Esophagus squamous epithelium (tissue), 5 donors: Measurements from ENCODE around the gene AKAP5. TPM values are rescaled to one million over a fixed set of nuclear protein-coding genes. Genes with fewer than 3 reads are reported as not detected.
"Not testable (repeated sequence)": the region's sequence is repeated elsewhere in the genome, so short reads cannot be mapped to it uniquely, and the experiment has no call there.

Source experiments
- DNase-seq: peaks from one replicate; lab custom pipeline; 2025; lab: John Stamatoyannopoulos, UW
- H3K27ac ChIP-seq, 4 donors: fragments of 200-600 bp; sonication (generic); one replicate each; pipeline ENCODE4 v1.5.1; 2016 to 2019; ENCODE audit warnings: mild to moderate bottlenecking in 1 of 4
- H3K27me3 ChIP-seq, 4 donors: fragments of 200-600 bp; sonication (generic); 1 replicate in 3 of 4; 2 replicates in 1 of 4; pipeline versions ENCODE4 v1.5.1 to v1.6.0; 2017 to 2021; ENCODE audit warnings: antibody characterized with exemption in 1 of 4
- H3K36me3 ChIP-seq, 3 donors: fragments of 200-600 bp; sonication (generic); one replicate each; pipeline ENCODE4 v1.5.1; 2016 to 2019
- H3K4me1 ChIP-seq, 3 donors: fragments of 200-600 bp; sonication (generic); one replicate each; pipeline ENCODE4 v1.5.1; 2017 to 2019
- H3K4me3 ChIP-seq, 4 donors: fragments of 200-600 bp; sonication (generic); 1 replicate in 3 of 4; 2 replicates in 1 of 4; pipeline ENCODE4 v1.5.1; 2016 to 2019; ENCODE audit warnings: mild to moderate bottlenecking in 2 of 4, moderate library complexity in 1 of 4
- H3K9me3 ChIP-seq, 3 donors: fragments of 200-600 bp; sonication (generic); one replicate each; pipeline ENCODE4 v1.5.1; 2016 to 2019
- POLR2A ChIP-seq, 4 donors: fragments of 450-650 bp; IDR thresholded peaks; one replicate each; pipeline ENCODE4 v1.6.1; 2017; ENCODE audit warnings: antibody characterized with exemption in 4 of 4, mild to moderate bottlenecking in 4 of 4, moderate library complexity in 3 of 4
- WGBS, 2 donors: methylation state at CpG; one replicate each; pipeline ENCODE4 v1.1.5; 2018; 5-methylcytosine and 5-hydroxymethylcytosine counted together
- intact Hi-C: fragments of 100-400 bp; cut with DNase I; formaldehyde crosslinking; loops from one replicate; pipeline ENCODE4 v1.15.0; 2022
- total RNA-seq, 4 donors: library from RNA; depleted of rRNA; stranded (reverse); fragments of >200 nt; gene quantifications; one replicate each; pipeline ENCODE4 v1.1.0, GENCODE V29; 2016
- TF ChIP-seq, protein P1 (sequence below), 6 experiments: fragments of 450-650 bp in 4 of 6; fragments of 200-600 bp in 2 of 6; sonication (generic) in 2 of 6; IDR thresholded peaks; one replicate each; pipeline ENCODE4 v1.5.1; 2016 to 2019; ENCODE audit warnings: antibody characterized with exemption in 6 of 6, mild to moderate bottlenecking in 4 of 6, moderate library complexity in 4 of 6
- donor health status: DM: yes; HTN: yes; CAD: no.

The AKAP5 gene
- total RNA-seq, 4 donors from 2014 or later = 0.04 to 0.38 TPM; not detected in 2

- intact Hi-C loops = no loop called here
- TF ChIP-seq POLR2A (IDR thresholded peaks at IDR 0.05) = no peak
- H3K36me3 ChIP-seq = no peaks in the 10 kb centered on the region
- H3K9me3 ChIP-seq = no peaks in the 10 kb centered on the region
- peaks cover 18 to 96% (median 24%) of the 10 kb centered on the region in 3 donors for H3K4me1 ChIP-seq
- 72 to 81% methylated on average over 2 of the region's 2 CpGs for WGBS, 2 donors
- no peak overlapping the region for H3K4me3 ChIP-seq
- no peak for DNase-seq
- H3K27ac ChIP-seq = no peak overlapping the region
- H3K27me3 ChIP-seq = no peaks in the 10 kb centered on the region
Measured at GRCh38 chr14:64513271-64513670, 48.0 kb downstream of the AKAP5 start.

DNA sequence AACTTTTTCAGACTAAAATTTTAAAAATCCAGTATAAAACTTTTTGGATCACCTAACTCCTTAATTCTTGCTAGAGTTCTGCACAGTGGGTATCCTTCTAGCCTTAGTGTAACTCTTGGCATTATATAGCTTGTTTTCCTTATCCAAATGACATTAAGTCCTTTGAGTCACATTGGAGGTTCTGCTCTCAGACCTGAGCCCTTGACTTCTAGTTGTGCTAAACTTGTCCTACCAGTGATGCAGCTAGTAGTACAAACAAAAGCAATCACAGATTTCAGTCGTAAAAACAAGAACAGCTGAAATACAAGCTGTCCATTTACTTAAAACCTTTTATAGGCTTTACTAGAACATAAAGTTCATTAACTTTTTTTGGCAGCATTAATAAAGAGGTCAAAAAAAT, 49.8 kb downstream of the AKAP5 start:
- H3K27ac ChIP-seq = peak overlapping the region in 3 of 4 donors; percentile 24 to 40 (median 33)
- no peak for DNase-seq
- no peaks in the 10 kb centered on the region for H3K27me3 ChIP-seq
- TF ChIP-seq POLR2A (IDR thresholded peaks at IDR 0.05) = no peak
- TF ChIP-seq, protein P1, sequence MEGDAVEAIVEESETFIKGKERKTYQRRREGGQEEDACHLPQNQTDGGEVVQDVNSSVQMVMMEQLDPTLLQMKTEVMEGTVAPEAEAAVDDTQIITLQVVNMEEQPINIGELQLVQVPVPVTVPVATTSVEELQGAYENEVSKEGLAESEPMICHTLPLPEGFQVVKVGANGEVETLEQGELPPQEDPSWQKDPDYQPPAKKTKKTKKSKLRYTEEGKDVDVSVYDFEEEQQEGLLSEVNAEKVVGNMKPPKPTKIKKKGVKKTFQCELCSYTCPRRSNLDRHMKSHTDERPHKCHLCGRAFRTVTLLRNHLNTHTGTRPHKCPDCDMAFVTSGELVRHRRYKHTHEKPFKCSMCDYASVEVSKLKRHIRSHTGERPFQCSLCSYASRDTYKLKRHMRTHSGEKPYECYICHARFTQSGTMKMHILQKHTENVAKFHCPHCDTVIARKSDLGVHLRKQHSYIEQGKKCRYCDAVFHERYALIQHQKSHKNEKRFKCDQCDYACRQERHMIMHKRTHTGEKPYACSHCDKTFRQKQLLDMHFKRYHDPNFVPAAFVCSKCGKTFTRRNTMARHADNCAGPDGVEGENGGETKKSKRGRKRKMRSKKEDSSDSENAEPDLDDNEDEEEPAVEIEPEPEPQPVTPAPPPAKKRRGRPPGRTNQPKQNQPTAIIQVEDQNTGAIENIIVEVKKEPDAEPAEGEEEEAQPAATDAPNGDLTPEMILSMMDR (IDR thresholded peaks at IDR 0.05) = no peak
- intact Hi-C loops = no loop called here
- no peak overlapping the region for H3K4me3 ChIP-seq
- H3K9me3 ChIP-seq = no peaks in the 10 kb centered on the region
- H3K36me3 ChIP-seq = no peaks in the 10 kb centered on the region
- WGBS, 2 donors = 11 to 13% methylated on average over 1 of the region's 1 CpG
- H3K4me1 ChIP-seq = peaks cover 16 to 81% (median 17%) of the 10 kb centered on the region in 3 donors

- Histone ChIP-seq H3K27me3 (no peaks in the 10 kb centered on the region), H3K4me1 (peaks cover 4 to 81% (median 11%) of the 10 kb centered on the region in 3 donors), H3K4me3 (no peak overlapping the region), H3K9me3 (no peaks in the 10 kb centered on the region), H3K27ac (no peak overlapping the region), H3K36me3 (peaks cover 0 to 7% (median 0%) of the 10 kb centered on the region in 3 donors)
- no peak for TF ChIP-seq POLR2A (IDR thresholded peaks at IDR 0.05)
- TF ChIP-seq, protein P1 (IDR thresholded peaks at IDR 0.05) = no peak
- WGBS, 2 donors = 70 to 71% methylated on average over 1 of the region's 1 CpG
- intact Hi-C loops = no loop called here
- DNase-seq = no peak
Measured at GRCh38 chr14:64516969-64517368, 51.7 kb downstream of the AKAP5 start.

- intact Hi-C loops, H3K27ac ChIP-seq, H3K4me3 ChIP-seq, H3K27me3 ChIP-seq, H3K9me3 ChIP-seq, DNase-seq: not testable (repeated sequence)
- WGBS, 2 donors = 75 to 100% methylated on average over 3 to 6 of the region's 6 CpGs
- Histone ChIP-seq H3K36me3 (peaks cover 0 to 14% (median 0%) of the 10 kb centered on the region in 3 donors), H3K4me1 (peaks cover 4 to 81% (median 9%) of the 10 kb centered on the region in 3 donors)
Measured at GRCh38 chr14:64517667-64518066, 52.4 kb downstream of the AKAP5 start.

GRCh38 chr14:64518229-64518628, 52.9 kb downstream of the AKAP5 start:
- Histone ChIP-seq H3K4me3 (no peak overlapping the region), H3K4me1 (peaks cover 4 to 80% (median 9%) of the 10 kb centered on the region in 3 donors), H3K36me3 (peaks cover 0 to 19% (median 0%) of the 10 kb centered on the region in 3 donors), H3K27ac (no peak overlapping the region), H3K27me3 (no peaks in the 10 kb centered on the region), H3K9me3 (no peaks in the 10 kb centered on the region)
- intact Hi-C loops = no loop called here
- DNase-seq = no peak
- TF ChIP-seq, protein P1 (IDR thresholded peaks at IDR 0.05) = no peak
- TF ChIP-seq POLR2A (IDR thresholded peaks at IDR 0.05) = no peak
- 67 to 92% methylated on average over 4 of the region's 4 CpGs for WGBS, 2 donors

- whole genome bisulfite sequencing, 2 donors = 72 to 79% methylated on average over 4 of the region's 4 CpGs
- H3K36me3 ChIP-seq = peaks cover 0 to 33% (median 0%) of the 10 kb centered on the region in 3 donors
- no peak overlapping the region for H3K4me3 ChIP-seq
- no peaks in the 10 kb centered on the region for H3K9me3 ChIP-seq
- DNase-seq = no peak
- peaks cover 2 to 56% (median 3%) of the 10 kb centered on the region in 3 donors for H3K4me1 ChIP-seq
- H3K27ac ChIP-seq = no peak overlapping the region
- intact Hi-C loops = no loop called here
- no peaks in the 10 kb centered on the region for H3K27me3 ChIP-seq
- TF ChIP-seq, protein P1 (IDR thresholded peaks at IDR 0.05) = no peak
- no peak for TF ChIP-seq POLR2A (IDR thresholded peaks at IDR 0.05)
Measured at GRCh38 chr14:64520699-64521098, 55.4 kb downstream of the AKAP5 start.
